CD4-positive, alpha-beta T cell treated with Interleukin-15 for 1 hour (primary cell): ENCODE results near the gene EFNA3.

Experiments used
- DNase-seq: peaks from one replicate; pipeline ENCODE4 v3.0.0-alpha.2; 2020

The EFNA3 gene

DNA sequence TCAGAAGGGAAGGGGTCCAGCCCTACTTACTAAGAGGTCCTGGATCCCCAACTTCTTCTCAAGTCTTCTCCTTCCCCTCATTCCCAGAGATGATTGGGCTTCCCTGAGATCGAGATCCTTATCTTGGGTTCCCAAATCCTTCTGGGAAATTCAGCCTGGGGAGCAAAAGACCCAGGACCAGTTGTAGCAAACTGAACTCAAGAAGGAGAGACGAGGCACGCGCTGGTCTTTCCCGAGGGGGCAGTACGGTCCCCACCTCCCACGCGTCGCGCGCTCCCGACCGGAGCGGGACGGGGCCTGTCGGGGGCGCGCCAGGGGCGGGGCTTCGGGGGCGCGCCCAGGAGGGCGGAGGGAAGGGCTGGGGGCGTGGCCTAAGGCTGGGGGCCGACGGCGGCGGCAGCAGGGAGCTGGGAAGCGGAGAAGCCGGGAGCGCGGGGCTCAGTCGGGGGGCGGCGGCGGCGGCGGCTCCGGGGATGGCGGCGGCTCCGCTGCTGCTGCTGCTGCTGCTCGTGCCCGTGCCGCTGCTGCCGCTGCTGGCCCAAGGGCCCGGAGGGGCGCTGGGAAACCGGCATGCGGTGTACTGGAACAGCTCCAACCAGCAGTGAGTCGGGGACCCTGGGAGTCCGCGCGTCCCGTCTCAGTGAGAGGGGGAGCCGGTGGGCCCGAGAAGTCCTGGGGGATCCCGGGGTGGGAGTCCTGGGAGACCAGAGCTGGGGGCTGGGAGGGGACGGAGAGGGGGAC is at the start of gene EFNA3:
EFNA3 (plus strand) TSS at position 369 of the 741 bp plus-strand sequence; CDS start at position 474, 105 bp downstream.
- DNase-seq, result peak; percentile 55

DNA sequence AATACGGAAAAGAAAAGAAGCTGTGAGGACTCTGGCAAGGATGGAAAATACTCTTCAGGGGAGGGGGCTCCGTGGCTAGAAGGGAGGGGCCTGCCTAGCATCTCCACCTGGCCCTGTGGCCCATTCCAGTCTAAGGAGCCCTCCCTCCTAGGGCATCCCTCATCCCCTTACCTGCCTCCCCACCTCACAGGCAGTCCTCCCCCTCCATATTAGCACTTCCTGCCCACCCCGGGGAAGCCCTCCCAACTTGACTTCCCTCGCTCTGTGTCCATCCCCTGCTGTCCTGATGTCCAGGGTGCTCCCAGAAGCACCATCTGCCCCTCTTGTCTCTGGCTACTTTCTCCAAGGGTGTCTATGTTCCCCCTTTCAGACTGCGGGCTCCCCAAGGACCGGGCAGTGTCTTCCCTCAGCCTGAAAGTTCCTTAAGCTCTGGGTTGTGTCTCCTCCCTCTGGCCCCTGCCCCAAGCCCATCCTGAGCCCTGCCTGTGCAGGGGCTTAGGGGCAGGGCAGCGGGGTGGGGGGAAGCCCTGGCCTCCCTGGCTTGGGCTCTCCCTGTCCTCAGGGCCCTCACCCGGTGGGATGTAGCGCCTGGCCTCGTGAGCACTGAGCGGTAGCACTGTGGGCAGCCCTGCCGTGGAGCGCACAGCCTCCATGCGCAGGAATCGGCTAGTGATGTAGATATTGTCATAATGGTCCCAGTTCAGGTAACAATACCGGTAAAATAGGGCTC is 49.0 kb upstream of the EFNA3 start:
- DNase-seq, result no peak

- no peak for DNase-seq
Observed at GRCh38 chr1:155030243-155030795, 48.3 kb upstream of the EFNA3 start.

DNA sequence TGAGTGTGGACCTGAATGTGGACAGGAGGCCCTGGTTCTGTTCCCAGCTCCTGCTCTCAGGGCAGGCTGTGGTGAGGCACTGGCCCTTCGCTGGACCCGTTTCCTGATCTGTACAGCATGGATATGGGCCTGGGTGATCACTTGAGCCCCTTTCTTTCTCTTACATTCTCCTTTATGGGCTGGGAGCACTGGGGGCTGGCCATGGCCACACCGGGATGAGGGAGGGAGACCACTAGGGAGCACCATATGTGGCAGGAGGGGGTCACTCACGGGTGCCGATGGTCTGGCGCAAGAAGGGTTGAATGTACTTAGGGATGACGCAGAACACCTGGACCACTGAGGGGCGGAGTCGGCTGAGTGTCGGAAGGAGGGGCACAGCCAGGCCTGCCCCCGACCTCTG is 47.7 kb upstream of the EFNA3 start:
- no peak for DNase-seq

GRCh38 chr1:155032886-155033285 is 45.8 kb upstream of the EFNA3 start:
- DNase-seq, result no peak

DNA sequence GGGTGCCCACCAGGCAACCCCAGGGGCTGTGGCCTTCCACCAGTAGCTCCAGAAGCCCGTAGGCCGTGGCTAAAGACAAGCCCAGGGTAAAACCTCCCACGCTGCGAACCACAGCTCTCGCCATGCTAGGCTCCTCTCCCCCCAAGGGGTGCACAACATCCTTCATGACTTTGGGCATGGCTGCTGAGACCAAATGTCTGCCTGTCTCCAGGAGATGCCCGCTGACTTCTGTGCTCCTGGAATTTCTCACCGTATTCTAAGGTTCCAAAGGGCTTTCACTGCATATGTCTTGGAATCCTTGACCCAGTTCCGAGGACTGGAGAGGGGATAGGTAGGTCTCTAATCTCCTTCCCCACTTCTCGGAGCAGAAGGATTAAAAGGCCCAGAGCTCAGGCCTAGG is 45.1 kb upstream of the EFNA3 start, which contains the start of the genes DCST1 and DCST2:
DCST1 (plus strand) TSS at position 301 of the 400 bp plus-strand sequence. CDS start 213 bp downstream, outside the sequence.
DCST2 (minus strand) TSS at position 258 of the 400 bp plus-strand sequence; CDS start at position 178, 80 bp downstream.
- no peak for DNase-seq

- no peak for DNase-seq
Observed at GRCh38 chr1:155034318-155035208, 44.1 kb upstream of the EFNA3 start.

DNA sequence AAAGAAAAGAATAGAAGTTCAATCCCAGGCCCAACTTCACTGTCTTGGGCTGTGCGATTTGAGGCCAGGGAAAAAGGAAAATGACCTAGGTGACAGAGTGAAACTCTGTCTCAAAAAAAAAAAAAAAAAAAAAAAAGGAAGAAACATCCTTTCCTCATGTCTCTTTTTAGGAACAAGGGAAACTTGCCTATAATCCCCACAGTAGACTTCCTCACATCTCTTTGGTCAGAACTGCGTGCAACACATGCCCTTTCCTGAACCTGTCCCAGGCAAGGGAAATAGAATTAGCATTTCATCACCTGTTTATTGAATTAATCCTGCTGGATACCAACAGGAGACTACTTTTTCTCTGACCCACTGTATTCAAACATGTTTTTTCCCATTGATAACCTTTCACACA is 42.7 kb upstream of the EFNA3 start:
- DNase-seq, result no peak

DNA sequence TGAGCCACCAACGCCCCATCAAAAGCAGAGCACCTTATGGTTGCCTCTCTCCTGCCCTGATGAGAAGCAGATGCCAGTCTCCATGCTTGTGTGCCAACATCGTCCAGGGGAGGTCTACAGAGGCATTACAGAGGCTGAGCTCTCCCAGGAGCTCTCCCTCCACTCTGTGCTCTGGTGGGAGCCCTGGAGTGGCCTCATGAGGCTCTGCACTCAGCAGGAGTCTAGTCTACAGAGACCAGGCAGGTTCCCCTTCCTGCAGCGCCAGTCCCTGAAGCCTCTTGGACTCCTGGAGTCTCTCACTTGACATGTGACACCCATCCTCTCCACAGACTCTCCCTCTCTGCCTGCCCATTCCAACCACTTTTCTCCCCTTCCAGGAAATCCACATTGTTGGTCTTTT is 41.6 kb upstream of the EFNA3 start:
- no peak for DNase-seq

- DNase-seq, result no peak
Observed at GRCh38 chr1:155037851-155038441, 40.7 kb upstream of the EFNA3 start.

DNA sequence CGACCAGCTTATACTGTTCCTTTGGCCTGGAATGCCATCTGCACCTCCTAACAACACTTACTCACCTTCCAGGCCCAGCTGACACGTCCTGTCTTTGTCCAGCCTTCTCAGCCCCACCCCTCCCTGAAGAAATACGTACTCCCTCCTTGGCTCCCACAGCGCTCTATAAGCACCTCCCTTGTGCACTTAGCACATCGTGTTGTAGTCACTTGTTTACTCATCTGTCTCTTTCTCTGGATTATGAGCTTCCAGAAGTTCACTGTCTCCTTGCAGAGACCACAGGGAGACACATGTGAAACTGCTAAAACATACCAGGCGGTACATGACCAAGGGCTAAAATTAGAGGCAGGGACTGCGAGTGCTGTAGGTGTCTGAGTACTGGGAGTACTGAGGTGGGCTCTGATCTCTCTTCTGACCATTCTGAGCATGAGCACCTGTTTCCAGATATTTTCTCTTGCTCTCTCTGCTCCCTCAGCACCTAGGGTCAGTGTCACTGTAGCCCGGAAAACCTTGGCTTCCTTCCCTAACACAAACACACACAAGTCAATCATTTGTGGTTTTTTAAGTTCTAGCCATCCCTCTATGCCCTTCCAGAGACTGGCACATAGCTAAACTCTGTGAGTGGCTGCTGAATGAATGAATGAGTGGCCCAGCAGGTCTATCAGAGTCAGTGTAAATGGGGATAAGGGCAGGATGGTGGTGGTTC is 39.9 kb upstream of the EFNA3 start:
- DNase-seq, result no peak

DNA sequence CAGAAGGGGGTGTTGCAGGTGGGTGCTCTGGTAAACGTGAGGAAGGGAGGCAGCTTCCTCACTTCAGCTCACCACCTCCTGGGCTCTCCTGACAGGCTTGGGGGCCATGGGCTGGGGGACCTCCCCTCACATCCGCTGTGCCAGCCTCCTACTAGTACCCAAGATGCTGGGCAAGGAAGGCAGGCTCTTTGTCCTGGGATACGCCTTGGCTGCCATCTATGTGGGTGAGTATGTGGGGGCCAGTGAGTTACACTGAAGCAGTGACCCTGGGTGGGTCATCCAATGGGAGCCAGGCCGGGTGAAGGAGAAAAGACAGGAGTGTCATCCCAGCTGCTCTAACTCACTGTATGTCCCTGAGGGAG is 39.3 kb upstream of the EFNA3 start:
- no peak for DNase-seq

GRCh38 chr1:155040358-155041093 is 38.1 kb upstream of the EFNA3 start:
- DNase-seq, result no peak

DNA sequence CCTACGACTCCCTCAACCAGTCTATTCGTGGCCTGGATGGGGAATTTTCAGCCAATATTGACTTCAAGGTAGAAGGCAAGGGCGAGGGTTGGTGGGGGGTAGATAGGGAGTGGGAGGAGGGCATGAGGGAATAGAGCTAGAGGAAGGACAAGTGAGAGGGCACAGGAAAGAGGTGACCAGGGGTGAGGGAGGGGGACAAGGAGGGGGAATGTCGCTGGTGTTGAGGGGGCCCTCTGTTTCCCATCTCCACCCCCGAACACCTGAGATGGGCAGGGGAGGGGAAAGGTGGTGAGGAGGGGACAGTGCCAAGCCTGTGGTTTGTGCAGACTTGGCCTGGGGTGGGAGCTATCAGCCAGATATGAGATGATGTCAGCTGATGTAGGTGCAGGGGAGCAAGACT is 35.8 kb upstream of the EFNA3 start:
- DNase-seq, result no peak

GRCh38 chr1:155043301-155043702 is 35.3 kb upstream of the EFNA3 start:
- DNase-seq, result no peak

DNA sequence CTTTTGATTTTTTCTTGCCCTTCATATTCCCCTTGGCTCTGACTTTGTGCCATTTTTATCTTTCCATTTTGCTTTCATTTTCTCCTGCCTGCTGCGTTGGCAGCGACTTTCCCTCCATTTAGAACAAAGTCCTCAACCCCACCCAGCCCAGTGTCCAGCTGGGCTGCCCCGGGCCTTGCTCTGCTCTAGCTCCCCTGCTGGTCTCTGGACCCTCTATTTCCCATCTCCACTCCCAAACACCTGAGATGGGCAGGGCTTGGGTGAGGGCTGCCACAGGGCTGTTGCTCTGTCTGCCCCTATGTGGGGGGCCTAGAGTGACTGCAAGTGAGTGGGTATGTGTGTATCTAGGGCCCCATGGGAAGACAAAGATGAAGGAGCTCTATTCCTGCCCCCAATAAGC is 34.8 kb upstream of the EFNA3 start:
- no peak for DNase-seq

GRCh38 chr1:155044365-155044764 is 34.3 kb upstream of the EFNA3 start:
- no peak for DNase-seq

DNA sequence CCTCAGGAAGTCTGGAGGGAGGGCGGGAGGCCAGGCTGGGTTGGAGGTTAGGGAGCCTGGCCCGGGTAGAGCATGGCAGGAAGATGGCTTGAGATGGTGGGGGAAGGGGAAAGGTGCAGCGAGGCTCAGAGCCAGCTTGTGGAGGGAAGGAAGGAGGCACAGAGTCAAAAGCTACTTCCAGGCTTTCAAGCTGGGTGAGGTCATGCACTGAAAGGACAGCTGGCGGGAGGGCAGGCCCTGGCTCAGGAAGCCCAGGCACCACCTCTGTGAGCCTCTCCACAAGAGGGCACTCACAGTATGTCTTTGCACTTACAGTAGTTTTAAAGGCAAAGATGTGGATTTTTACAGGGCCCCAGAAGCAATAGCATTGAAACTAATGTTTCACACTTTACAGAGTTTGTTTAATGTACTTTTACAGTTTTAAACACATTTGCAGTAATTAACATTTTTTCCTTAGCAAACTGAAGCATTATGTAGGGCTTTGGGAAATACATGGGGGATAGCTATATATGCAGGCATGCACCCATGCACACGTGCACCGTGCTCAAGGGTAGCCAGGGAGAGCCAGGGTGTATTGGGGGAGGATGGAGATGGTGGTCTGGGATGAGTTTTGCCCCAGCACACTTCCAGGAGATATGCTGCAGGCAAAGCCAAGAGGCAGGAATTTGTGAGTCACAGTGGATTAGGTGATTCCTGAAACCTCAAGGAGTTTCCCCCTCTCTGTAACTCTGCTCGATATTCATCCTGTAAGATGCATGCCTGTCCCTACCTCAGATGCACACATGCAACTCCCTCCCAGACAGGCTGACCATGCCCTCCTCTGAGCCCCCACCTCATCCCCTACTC is 33.6 kb upstream of the EFNA3 start:
- DNase-seq, result peak; percentile 75

GRCh38 chr1:155048449-155049334 is 29.9 kb upstream of the EFNA3 start:
- no peak for DNase-seq
